ENCODE data around the gene CHD8.
"Not testable (repeated sequence)": the region's sequence is repeated elsewhere in the genome, so short reads cannot be mapped to it uniquely, and the experiment has no call there.

The CHD8 gene

DNA sequence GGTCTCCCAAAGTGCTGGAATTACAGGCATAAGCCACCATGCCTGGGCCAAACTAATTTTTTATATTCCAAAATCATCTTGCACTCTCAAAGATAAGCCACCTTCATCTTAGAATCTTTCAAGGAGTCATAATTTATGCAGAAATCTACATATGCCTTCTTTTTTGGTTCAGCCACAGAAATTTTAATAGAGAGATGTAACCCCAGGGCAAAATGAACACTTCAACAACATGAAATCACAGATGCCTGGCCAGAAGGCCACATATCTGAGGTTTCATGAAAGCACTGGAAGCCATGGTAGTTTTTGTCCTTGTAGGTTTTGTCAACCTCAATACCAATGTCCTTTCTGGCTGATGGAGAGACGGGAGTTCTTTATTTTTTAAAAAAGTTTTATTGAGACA lies 81.9 kb downstream of the CHD8 start:
- ATAC-seq (replicated peaks) (no peak), DNase-seq (no peak)
- H3K4me1 Mint-ChIP-seq (ENCODE audit: low read depth in 2 of 2) = peaks cover 3 to 20% of the 10 kb centered on the region in 2 donors
- no peaks in the 10 kb centered on the region for H3K9me3 Mint-ChIP-seq
- no peak overlapping the region for H3K4me3 Mint-ChIP-seq
- H3K36me3 Mint-ChIP-seq (ENCODE audit: insufficient read depth) = peaks cover 61% of the 10 kb centered on the region
- no peak overlapping the region for H3K27ac Mint-ChIP-seq
- no peaks in the 10 kb centered on the region for H3K27me3 Mint-ChIP-seq

DNA sequence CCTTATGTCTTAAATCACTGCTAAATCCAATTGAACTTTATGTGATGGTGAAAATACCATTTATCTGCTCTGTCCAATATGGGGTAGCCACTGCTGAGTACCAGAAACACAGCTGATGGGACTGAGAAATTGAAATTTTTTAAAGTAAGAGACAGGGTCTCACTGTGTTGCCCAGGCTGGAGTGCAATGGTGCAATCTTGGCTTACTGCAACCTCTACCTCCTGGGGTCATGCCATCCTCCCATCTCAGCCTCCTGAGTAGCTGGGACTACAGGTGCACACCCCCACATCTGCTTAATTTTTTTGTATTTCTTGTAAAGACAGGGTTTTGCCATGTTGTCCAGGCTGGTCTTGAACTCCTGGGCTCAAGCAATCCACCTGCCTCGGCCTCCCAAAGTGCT lies 83.1 kb downstream of the CHD8 start:
- DNase-seq; ATAC-seq (replicated peaks); H3K9me3 Mint-ChIP-seq; H3K4me3 Mint-ChIP-seq; H3K27me3 Mint-ChIP-seq; H3K27ac Mint-ChIP-seq: not testable (repeated sequence)
- H3K36me3 Mint-ChIP-seq (ENCODE audit: insufficient read depth) = peaks cover 69% of the 10 kb centered on the region
- peaks cover 3 to 13% of the 10 kb centered on the region in 2 donors for H3K4me1 Mint-ChIP-seq (ENCODE audit: low read depth in 2 of 2)

DNA sequence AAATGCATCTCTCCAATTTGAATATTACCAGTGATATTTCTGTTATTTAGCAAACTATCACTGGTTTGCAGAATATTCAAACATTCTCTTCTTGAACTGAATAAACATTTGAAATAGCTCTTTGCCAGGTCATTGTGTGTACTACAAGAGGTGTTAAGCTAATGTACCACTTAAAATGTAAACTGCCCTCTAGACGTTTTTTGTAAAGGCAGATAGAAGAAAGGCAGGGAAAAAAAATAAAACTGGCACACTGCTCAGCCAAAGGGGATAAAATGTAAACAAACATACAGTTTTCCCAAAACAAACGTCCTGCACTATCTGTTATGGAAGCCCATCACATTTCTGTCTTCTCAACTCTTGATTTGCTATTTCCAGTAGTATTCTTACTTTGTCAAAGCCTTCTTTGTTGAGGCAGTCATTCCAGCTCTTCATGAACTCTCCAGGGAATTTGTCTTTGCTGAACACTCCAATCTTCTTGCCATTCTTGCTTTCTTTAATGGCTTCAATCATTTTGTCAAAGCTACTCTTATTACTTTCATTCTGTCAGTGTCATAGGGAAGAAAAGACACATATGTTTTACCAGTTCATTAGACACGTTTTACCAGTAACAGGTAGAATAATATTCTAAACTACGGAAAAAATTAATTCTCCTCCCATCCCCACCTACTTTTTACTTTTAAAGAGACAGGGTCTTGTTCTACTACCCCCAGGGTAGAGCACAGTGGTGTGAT lies 85.8 kb downstream of the CHD8 start:
- Mint-ChIP-seq H3K4me1 (ENCODE audit: low read depth in 2 of 2) (peaks cover 3 to 14% of the 10 kb centered on the region in 2 donors), H3K27ac (peak overlapping the region in 1 of 2 donors; percentile 21), H3K4me3 (no peak overlapping the region), H3K9me3 (no peaks in the 10 kb centered on the region), H3K27me3 (no peaks in the 10 kb centered on the region), H3K36me3 (ENCODE audit: insufficient read depth) (peaks cover 81% of the 10 kb centered on the region)
- no peak for DNase-seq
- ATAC-seq (replicated peaks) = no peak

DNA sequence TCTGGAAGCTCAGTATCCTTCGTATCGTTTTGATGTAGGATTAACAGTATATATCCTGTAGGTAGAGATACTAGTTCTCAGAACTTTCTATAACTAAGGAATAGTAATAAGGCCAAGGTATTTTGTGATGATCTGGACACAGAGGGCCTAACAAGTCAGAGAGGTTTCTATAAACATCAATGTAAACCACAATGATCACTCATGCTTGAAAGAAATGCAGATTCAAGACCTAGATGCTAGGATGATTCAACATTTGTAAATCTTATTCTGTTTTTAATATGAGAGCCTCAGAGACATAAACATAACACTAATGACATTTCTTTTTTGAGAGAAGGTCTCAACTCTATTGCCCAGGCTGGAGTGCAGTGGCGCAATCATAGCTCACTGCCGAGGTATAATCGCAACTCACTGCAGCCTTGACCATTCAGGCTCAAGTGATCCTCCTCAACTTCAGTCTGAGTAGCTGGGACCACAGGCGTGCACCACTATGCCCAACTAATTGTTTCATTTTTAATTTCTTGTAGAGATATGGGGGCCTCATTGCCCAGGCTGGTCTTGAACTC lies 88.3 kb downstream of the CHD8 start:
- H3K27me3 Mint-ChIP-seq = no peaks in the 10 kb centered on the region
- H3K4me1 Mint-ChIP-seq (ENCODE audit: low read depth in 2 of 2) = peaks cover 3 to 11% of the 10 kb centered on the region in 2 donors
- no peak for DNase-seq
- no peaks in the 10 kb centered on the region for H3K9me3 Mint-ChIP-seq
- H3K36me3 Mint-ChIP-seq (ENCODE audit: insufficient read depth) = peaks cover 96% of the 10 kb centered on the region
- no peak overlapping the region for H3K4me3 Mint-ChIP-seq
- no peak for ATAC-seq (replicated peaks)
- H3K27ac Mint-ChIP-seq = no peak overlapping the region

- no peaks in the 10 kb centered on the region for H3K4me1 Mint-ChIP-seq (ENCODE audit: low read depth in 2 of 2)
- H3K9me3 Mint-ChIP-seq = no peaks in the 10 kb centered on the region
These were observed 99.4 kb downstream of the CHD8 start for GRCh38 chr14:21356511-21356910.

DNA sequence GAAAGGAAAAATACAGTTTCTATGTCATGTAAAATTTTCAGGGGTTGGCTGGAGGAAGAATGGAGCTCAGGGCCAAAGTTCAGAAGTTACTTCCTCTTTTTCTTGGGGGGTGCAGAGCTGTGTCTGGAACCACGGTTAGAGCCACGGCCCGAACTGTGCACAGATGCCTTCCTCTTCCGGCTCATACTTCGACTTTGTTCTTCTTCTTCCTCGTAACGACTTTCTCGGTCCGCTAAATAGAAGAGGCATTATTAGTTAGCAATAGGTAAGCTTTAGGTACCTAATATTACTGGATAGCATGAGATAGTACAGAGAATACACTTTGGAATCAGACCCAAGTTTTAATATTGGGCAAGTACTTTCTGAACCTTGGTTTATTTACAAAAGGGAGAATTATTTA lies 103.3 kb downstream of the CHD8 start:
- Mint-ChIP-seq H3K4me1 (ENCODE audit: low read depth in 2 of 2) (no peaks in the 10 kb centered on the region), H3K4me3 (no peak overlapping the region), H3K36me3 (ENCODE audit: insufficient read depth) (peaks cover 66% of the 10 kb centered on the region), H3K27ac (peak overlapping the region in 1 of 2 donors; percentile 55), H3K9me3 (no peaks in the 10 kb centered on the region), H3K27me3 (no peaks in the 10 kb centered on the region)
- ATAC-seq (replicated peaks) (no peak), DNase-seq (no peak)

More at GRCh38 chr14:21356511-21356910, 99.4 kb downstream of the CHD8 start:
- peak overlapping the region in 1 of 2 donors; percentile 85 for H3K27ac Mint-ChIP-seq
- ATAC-seq (replicated peaks) (no peak), DNase-seq (no peak)
- H3K4me3 Mint-ChIP-seq = no peak overlapping the region
- H3K27me3 Mint-ChIP-seq = no peaks in the 10 kb centered on the region
- peaks cover 95% of the 10 kb centered on the region for H3K36me3 Mint-ChIP-seq (ENCODE audit: insufficient read depth)

DNA sequence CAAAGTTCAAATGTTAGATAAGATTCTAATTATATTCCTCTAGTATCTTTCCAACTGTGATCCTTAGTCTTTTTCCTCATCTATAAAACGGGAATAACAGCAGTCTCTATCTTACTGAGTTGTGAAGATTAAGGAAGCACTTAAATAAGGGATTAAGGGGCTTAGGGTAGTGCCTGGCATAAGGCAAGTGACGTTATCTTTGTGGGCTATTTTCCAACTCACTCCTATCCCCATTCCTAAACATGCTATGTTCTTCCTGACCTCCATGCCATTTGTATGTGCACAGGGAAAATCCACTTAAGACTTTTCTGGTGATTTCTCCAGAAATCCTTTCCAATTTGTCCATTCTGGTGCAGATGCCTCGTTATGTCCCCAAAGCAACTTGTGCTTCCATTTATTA lies 105.4 kb downstream of the CHD8 start:
- DNase-seq (no peak), ATAC-seq (replicated peaks) (no peak)
- Mint-ChIP-seq H3K4me1 (ENCODE audit: low read depth in 2 of 2) (no peaks in the 10 kb centered on the region), H3K36me3 (ENCODE audit: insufficient read depth) (peaks cover 48% of the 10 kb centered on the region), H3K4me3 (no peak overlapping the region), H3K9me3 (no peaks in the 10 kb centered on the region), H3K27ac (peak overlapping the region; percentile 16 to 18), H3K27me3 (peaks cover 0 to 9% of the 10 kb centered on the region in 2 donors)

- Mint-ChIP-seq H3K36me3 (ENCODE audit: insufficient read depth) (peaks cover 17% of the 10 kb centered on the region), H3K27me3 (peaks cover 0 to 9% of the 10 kb centered on the region in 2 donors), H3K4me3 (no peak overlapping the region), H3K27ac (no peak overlapping the region), H3K4me1 (ENCODE audit: low read depth in 2 of 2) (no peaks in the 10 kb centered on the region), H3K9me3 (no peaks in the 10 kb centered on the region)
- DNase-seq (no peak), ATAC-seq (replicated peaks) (no peak)
These were observed 108.7 kb downstream of the CHD8 start for GRCh38 chr14:21347201-21347600.

DNA sequence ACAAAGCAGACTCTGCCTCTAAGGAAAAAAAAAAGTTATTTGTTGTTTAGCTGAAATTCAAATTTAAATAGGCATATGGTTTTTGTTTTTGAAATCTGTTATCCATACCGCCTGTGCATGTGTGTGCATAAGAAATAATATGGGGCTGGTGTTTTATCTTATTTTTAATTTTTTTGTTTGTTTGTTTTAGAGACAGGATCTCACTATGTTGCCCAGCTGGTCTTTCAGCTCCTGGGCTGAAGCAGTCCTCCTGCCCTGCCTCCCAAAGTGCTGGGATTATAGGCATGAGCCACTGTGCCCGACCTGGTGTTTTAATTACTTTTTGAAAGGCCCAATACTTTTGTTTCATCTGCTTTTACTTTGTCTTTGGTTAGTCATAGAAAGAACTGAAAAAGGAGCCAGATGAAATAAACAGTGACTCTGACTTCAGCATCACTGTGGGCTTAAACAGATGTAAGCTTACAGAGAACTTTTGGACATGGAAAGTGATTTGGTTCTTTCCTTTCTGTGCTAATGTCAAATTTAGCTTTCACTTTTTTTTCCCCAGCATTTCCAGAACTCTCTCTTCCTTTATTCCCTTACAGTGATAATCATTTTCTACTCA lies 109.3 kb downstream of the CHD8 start:
- Mint-ChIP-seq H3K9me3 (no peaks in the 10 kb centered on the region), H3K36me3 (ENCODE audit: insufficient read depth) (peaks cover 11% of the 10 kb centered on the region), H3K27ac (no peak overlapping the region), H3K27me3 (peaks cover 0 to 10% of the 10 kb centered on the region in 2 donors), H3K4me3 (no peak overlapping the region), H3K4me1 (ENCODE audit: low read depth in 2 of 2) (no peaks in the 10 kb centered on the region)
- ATAC-seq (replicated peaks) = no peak
- DNase-seq = no peak

DNA sequence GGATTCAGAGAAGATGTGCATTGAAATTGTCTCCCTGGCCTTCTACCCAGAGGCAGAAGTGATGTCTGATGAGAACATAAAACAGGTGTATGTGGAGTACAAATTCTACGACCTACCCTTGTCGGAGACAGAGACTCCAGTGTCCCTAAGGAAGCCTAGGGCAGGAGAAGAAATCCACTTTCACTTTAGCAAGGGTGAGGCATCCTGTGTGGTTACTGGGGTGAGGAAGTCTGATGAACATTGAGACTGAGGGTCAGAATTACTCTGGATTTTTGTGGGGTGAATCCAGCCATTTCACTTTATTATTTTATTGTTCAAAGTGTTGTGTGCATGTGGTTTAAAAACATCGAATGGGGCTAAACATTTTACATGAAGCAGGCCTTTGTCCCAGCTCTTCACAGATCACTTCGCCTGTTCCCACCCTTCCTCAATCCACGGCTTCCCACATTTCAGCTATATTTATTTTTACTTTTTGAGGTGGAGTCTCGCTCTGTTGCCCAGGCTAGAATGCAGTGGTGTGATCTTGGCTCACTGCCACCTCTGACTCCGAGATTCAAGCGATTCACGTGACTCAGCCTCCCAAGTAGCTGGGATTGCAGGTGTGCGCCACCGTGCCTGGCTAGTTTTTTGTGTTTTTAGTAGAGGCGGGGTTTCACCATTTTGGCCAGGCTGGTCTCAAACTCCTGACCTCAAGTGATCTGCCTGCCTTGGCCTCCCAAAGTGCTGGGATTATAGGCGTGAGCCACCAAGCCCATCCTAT lies 112.7 kb downstream of the CHD8 start:
- Mint-ChIP-seq H3K36me3 (ENCODE audit: insufficient read depth) (no peaks in the 10 kb centered on the region), H3K27me3 (peaks cover 17 to 19% of the 10 kb centered on the region in 2 donors), H3K4me3 (no peak overlapping the region), H3K9me3 (no peaks in the 10 kb centered on the region), H3K27ac (no peak overlapping the region), H3K4me1 (ENCODE audit: low read depth in 2 of 2) (no peaks in the 10 kb centered on the region)
- ATAC-seq (replicated peaks) (no peak), DNase-seq (no peak)
